Limb (tissue), 2 donors: Measurements from ENCODE around the gene TEX11.
"Not testable (repeated sequence)": the region's sequence is repeated elsewhere in the genome, so short reads cannot be mapped to it uniquely, and the experiment has no call there.

Experiments
- DNase-seq, 2 donors: peaks; one replicate each; pipeline ENCODE4 v3.0.0-alpha.2; 2016; ENCODE audit errors: extremely low spot score in 2 of 2

The TEX11 gene

DNA sequence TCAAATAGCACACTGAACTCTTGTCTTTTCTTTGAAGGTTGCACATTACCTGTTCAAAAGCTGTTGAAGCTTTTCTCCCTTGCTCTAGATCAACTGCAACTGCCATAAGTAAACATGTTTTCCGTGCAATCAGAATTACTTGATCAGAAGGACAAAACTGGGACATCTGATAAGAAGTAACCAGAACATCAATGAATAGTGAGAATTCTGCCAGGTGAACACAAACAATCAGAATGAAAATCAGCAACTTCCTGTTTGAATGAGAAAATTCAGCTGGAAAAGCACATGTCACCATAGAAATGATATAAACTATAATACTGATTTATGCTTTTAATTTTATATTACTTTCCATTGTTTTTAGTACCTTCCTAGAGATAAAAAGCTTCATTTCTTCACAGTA lies 303.2 kb downstream of the TEX11 start:
- DNase-seq, result no peak

GRCh38 chrX:70592091-70592490 lies 316.4 kb downstream of the TEX11 start:
- DNase-seq, result no peak

DNA sequence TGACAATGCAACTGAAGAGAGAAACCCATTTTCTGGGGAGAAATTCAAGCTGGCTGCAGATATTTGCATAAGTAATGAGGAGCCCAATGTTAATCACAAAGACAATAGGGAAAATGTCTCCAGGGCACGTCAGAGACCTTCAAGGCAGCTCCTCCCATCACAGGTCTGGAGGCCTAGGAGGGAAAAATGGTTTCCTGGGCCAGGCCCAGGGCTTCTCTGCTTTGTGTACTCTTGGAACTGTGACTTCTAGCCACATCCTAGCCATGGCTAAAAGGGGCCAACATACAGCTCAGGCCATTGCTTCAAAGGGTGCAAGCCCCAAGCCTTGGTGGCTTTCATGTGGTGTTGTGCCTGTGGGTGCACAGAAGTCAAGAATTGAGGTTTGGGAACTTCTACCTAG lies 321.4 kb downstream of the TEX11 start:
- not testable (repeated sequence) for DNase-seq

GRCh38 chrX:70577442-70577841 lies 331.1 kb downstream of the TEX11 start:
- no peak for DNase-seq

DNA sequence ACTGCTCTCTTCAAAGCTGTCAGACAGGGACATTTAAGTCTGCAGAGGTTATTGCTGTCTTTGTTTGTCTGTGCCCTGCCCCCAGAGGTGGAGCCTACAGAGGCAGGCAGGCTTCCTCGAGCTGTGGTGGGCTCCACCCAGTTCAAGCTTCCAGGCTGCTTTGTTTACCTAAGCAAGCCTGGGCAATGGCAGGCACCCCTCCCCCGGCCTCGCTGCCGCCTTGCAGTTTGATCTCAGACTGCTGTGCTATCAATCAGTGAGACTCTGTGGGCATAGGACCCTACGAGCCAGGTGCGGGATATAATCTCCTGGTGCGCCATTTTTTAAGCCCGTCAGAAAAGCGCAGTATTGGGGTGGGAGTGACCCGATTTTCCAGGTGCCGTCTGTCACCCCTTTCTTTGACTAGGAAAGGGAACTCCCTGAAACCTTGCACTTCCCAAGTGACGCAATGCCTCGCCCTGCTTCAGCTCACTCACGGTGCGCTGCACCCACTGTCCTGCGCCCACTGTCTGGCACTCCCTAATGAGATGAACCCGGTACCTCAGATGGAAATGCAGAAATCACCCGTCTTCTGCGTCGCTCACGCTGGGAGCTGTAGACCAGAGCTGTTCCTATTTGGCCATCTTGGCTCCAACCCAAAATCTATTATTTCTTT lies 338.5 kb downstream of the TEX11 start:
- DNase-seq, result not testable (repeated sequence)

GRCh38 chrX:70554948-70555347 lies 353.6 kb downstream of the TEX11 start:
- DNase-seq, result no peak

- DNase-seq, result no peak
Observed at GRCh38 chrX:70554523-70554922, 354.0 kb downstream of the TEX11 start.

- DNase-seq, result no peak
Observed at GRCh38 chrX:70554081-70554480, 354.4 kb downstream of the TEX11 start.

GRCh38 chrX:70553516-70553915 lies 355.0 kb downstream of the TEX11 start:
- no peak for DNase-seq

DNA sequence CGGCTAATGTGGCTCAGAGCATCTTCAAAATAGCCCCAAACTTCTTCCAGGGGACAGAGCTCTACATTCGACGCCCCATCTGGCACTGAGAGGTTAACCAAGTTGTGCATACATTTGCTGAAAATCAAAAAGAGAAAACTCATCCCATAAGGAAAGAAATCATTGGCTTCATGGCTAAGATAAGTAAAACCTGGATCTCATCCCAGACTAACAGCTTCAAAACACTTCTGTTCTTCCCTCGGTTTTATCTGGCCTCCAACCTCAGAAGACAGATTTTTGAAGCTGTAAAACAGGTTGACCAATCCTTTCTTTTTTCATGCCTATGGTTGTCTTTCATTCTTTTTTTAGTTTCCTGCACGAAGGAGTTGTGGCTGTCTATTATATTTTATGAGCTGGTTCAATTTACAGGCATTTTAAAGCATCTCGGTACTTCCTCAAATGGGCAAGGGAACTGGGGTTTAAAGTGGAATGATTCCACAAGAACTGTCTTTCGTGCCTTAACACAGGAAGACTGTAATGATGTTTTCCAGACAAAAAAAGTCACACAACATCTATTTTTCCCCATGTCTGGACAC lies 356.3 kb downstream of the TEX11 start:
- DNase-seq, result no peak

- DNase-seq, result no peak
Observed at GRCh38 chrX:70549429-70549828, 359.1 kb downstream of the TEX11 start.

- DNase-seq, result no peak
Observed at GRCh38 chrX:70535198-70535597, 373.3 kb downstream of the TEX11 start.

- DNase-seq, result no peak
Observed at GRCh38 chrX:70527610-70528345, 380.7 kb downstream of the TEX11 start.

GRCh38 chrX:70527053-70527452 lies 381.5 kb downstream of the TEX11 start:
- DNase-seq, result no peak

GRCh38 chrX:70525733-70526132 lies 382.8 kb downstream of the TEX11 start:
- DNase-seq, result no peak

DNA sequence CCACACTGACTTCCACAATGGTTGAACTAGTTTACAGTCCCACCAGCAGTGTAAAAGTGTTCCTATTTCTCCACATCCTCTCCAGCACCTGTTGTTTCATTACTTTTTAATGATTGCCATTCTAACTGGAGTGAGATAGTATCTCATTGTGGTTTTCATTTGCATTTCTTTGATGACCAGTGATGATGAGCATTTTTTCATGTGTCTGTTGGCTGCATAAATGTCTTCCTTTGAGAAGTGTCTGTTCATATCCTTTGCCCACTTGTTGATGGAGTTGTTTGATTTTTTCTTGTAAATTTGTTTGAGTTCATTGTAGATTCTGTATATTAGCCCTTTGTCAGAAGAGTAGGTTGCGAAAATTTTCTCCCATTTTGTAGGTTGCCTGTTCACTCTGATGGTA lies 392.8 kb downstream of the TEX11 start:
- not testable (repeated sequence) for DNase-seq

GRCh38 chrX:70515270-70515669 lies 393.2 kb downstream of the TEX11 start:
- not testable (repeated sequence) for DNase-seq

DNA sequence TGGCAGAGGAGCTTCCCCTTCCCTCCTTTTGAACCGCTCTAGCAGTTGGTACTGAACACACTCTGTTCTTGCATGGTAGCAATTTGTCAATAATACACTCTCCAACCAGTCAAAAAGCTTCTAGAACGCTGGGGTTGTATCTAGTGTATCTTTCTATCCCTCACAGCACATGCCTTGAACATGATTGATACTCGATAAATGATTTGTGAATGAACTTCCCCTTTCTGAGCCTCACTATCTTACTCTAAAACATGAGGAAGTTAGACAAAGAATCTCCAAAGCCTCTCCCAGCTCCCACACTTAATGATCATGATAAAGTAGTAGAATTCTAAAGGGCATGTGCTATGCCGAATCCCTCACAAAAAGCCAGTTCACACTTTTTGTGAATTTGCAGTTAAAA lies 399.4 kb downstream of the TEX11 start:
- DNase-seq, result no peak

GRCh38 chrX:70508296-70508911 lies 400.1 kb downstream of the TEX11 start:
- no peak for DNase-seq

- DNase-seq, result no peak
Observed at GRCh38 chrX:70505451-70505841, 403.1 kb downstream of the TEX11 start.

DNA sequence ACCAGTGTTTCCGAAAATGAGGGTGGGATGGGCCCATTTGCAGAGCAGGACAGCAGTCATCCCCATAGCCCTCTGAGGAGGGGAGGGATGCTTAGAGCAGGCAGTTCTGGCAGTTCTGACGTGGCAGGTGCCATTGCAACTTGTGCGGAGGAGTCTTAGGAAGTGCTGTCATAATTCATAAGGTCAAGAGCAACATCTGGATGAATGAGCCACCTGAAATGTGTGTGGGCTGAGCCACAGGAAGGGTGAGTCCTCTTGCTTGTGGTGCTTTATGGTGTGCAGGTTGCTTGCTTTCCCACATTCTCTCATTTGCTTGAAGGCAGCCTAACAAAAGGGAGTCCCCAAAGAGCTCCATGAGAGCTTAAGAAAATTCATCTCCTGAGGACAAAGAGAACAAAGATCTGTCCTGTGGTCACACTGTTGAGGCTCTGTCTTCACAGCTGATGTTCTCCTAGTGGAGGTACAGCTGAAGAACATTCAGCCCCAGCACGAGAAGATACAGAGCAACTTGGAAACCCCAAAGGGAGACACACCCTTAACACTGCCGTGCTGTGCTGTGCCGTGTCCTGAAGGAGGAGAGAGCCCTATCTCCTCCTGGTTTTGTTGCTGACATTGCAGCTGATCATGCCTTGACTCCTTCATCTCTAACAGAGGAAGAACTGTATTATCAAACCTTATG lies 403.6 kb downstream of the TEX11 start:
- no peak for DNase-seq

GRCh38 chrX:70500826-70501225 lies 407.7 kb downstream of the TEX11 start:
- DNase-seq, result no peak
